HepG2 (cell line): ENCODE measurements around the gene CLEC18C. TPM values are rescaled to one million over a fixed set of nuclear protein-coding genes. Genes with fewer than 3 reads are reported as not detected.

ENCODE experiments used
- ATAC-seq: fragments of 200-7000 bp; cut with Tn5 transposase; 3 replicates; pipeline ENCODE4 v1.9.1; 2020; ENCODE audit warnings: mild to moderate bottlenecking, moderate library complexity
- BruUV-seq: library from RNA; stranded (reverse); fragments of 400-500 nt; replicated peaks from 2 replicates; lab custom pipeline; 2021; lab: Mats Ljungman, UMichigan
- CTCF ChIA-PET: fragments of 300-600 bp; formaldehyde crosslinking; extraction: SDS; loops from one replicate; lab custom pipeline; 2021; ENCODE audit warnings: low total read pairs, inconsistent platforms, low intra/inter-chr PET ratio; lab: Yijun Ruan, JAX
- POLR2A ChIA-PET: fragments of 350-600 bp; sonication (Branson Sonifier 250); formaldehyde crosslinking; loops from one replicate; lab custom pipeline; 2020; ENCODE audit warnings: antibody characterized with exemption, inconsistent platforms; lab: Yijun Ruan, JAX
- DNase-seq: peaks from one replicate; pipeline ENCODE4 v3.0.0-alpha.2; 2015; ENCODE audit warnings: low spot score
- FAIRE-seq: peaks from 3 replicates; lab custom pipeline; 2011; peaks lifted over from hg19 to GRCh38; lab: Jason Lieb, UNC
- H2AFZ ChIP-seq: one replicate; pipeline ENCODE4 v1.6.1; 2011; ENCODE audit warnings: low read length, inconsistent platforms
- H3K27ac ChIP-seq: fragments of 300-600 bp; 3 replicates; pipeline ENCODE4 v1.8.0; 2011; ENCODE audit warnings: mixed run types, mild to moderate bottlenecking, mixed read lengths, low read length, inconsistent platforms; ENCODE audit not compliant: insufficient read depth; ENCODE audit errors: extremely low read length
- H3K27me3 ChIP-seq, 2 experiments: fragments of 200-600 bp in 1 of 2; 2 replicates in 1 of 2; 3 replicates in 1 of 2; pipeline versions ENCODE4 v1.6.0 to v1.8.0; 2011; ENCODE audit warnings: low read length in 2 of 2, mild to moderate bottlenecking in 2 of 2, moderate library complexity in 2 of 2, inconsistent platforms in 1 of 2; ENCODE audit not compliant: insufficient read depth in 2 of 2, control insufficient read depth in 1 of 2
- H3K36me3 ChIP-seq, 2 experiments: fragments of 200-600 bp in 1 of 2; replicated peaks in 1 of 2; 2 replicates in 1 of 2; 3 replicates in 1 of 2; pipeline versions ENCODE4 v1.5.1 to v1.8.0; 2011; ENCODE audit warnings: low read length in 2 of 2, inconsistent platforms in 1 of 2; ENCODE audit not compliant: insufficient read depth in 2 of 2, control insufficient read depth in 1 of 2
- H3K4me1 ChIP-seq: 2 replicates; pipeline ENCODE4 v1.5.1; 2012; ENCODE audit warnings: low read length, inconsistent platforms; ENCODE audit not compliant: insufficient read depth
- H3K4me2 ChIP-seq: 2 replicates; pipeline ENCODE4 v1.6.0; 2011; ENCODE audit warnings: low read depth, low read length, inconsistent platforms
- H3K4me3 ChIP-seq, 3 experiments: fragments of 200-600 bp in 1 of 3; sonication (generic), shearing (Covaris generic) in 1 of 3; replicated peaks in 1 of 3; 2 replicates each; pipeline ENCODE4 v1.5.1; 2011 to 2016; ENCODE audit warnings: low read length in 3 of 3, inconsistent platforms in 2 of 3, low read depth in 2 of 3, mild to moderate bottlenecking in 2 of 3, control low read depth in 1 of 3, mixed read lengths in 1 of 3; ENCODE audit not compliant: insufficient read depth in 1 of 3
- H3K79me2 ChIP-seq: one replicate; pipeline ENCODE4 v1.6.1; 2011; ENCODE audit warnings: low read length, inconsistent platforms; ENCODE audit not compliant: insufficient read depth
- H3K9ac ChIP-seq: 2 replicates; pipeline ENCODE4 v1.6.0; 2011; ENCODE audit warnings: mild to moderate bottlenecking, low read depth, low read length, inconsistent platforms; ENCODE audit not compliant: insufficient read depth
- H3K9me3 ChIP-seq: 2 replicates; pipeline ENCODE4 v1.5.1; 2012; ENCODE audit warnings: mild to moderate bottlenecking, low read length
- H4K20me1 ChIP-seq: 2 replicates; pipeline ENCODE4 v1.6.0; 2011; ENCODE audit warnings: inconsistent platforms, mild to moderate bottlenecking, low read length, moderate library complexity; ENCODE audit not compliant: insufficient read depth
- CEBPZ ChIP-seq: IDR thresholded peaks from 2 replicates; pipeline ENCODE4 v1.6.1; 2012; ENCODE audit warnings: low read length, improper control_type of control experiment
- HNF1B ChIP-seq: sonication (generic); formaldehyde crosslinking; IDR thresholded peaks from 2 replicates; pipeline ENCODE4 v1.5.1; 2020; ENCODE audit warnings: mild to moderate bottlenecking, moderate library complexity, missing genetic modification reagents
- KDM5B ChIP-seq: sonication (generic); formaldehyde crosslinking; IDR thresholded peaks from 2 replicates; pipeline ENCODE4 v1.4.0; 2020; ENCODE audit warnings: missing genetic modification reagents, mild to moderate bottlenecking, borderline replicate concordance
- RBFOX2 ChIP-seq: fragments of 200-400 bp; formaldehyde crosslinking; IDR thresholded peaks from 2 replicates; pipeline ENCODE4 v1.6.1; 2017; ENCODE audit warnings: low read depth, mild to moderate bottlenecking, low read length
- TGIF2 ChIP-seq: IDR thresholded peaks from 2 replicates; pipeline ENCODE4 v1.6.1; 2016; ENCODE audit warnings: control low read depth, missing compliant biosample characterization
- ZMAT3 ChIP-seq: sonication (generic); formaldehyde crosslinking; conservative IDR thresholded peaks from 2 replicates; pipeline ENCODE4 v1.7.0; 2021; ENCODE audit warnings: missing genetic modification reagents
- ZNF343 ChIP-seq: sonication (generic); formaldehyde crosslinking; IDR thresholded peaks from 2 replicates; pipeline ENCODE4 v1.4.0; 2020; ENCODE audit warnings: mild to moderate bottlenecking, missing genetic modification reagents
- ZNF572 ChIP-seq: sonication (generic); formaldehyde crosslinking; IDR thresholded peaks from 2 replicates; pipeline ENCODE4 v1.5.1; 2020; ENCODE audit warnings: mild to moderate bottlenecking, missing genetic modification reagents
- ZNF609 ChIP-seq: sonication (generic); formaldehyde crosslinking; IDR thresholded peaks from 2 replicates; pipeline ENCODE4 v1.4.0; 2020; ENCODE audit warnings: mild to moderate bottlenecking, missing genetic modification reagents, borderline replicate concordance
- ZNF782 ChIP-seq: sonication (generic); formaldehyde crosslinking; IDR thresholded peaks from 2 replicates; pipeline ENCODE4 v1.4.0; 2020; ENCODE audit warnings: missing genetic modification reagents, mild to moderate bottlenecking, borderline replicate concordance
- ZSCAN12 ChIP-seq: sonication (generic); formaldehyde crosslinking; IDR thresholded peaks from 2 replicates; pipeline ENCODE4 v1.9.0; 2021; ENCODE audit warnings: mild to moderate bottlenecking, missing genetic modification reagents
- WGBS: methylation state at CpG from one replicate; pipeline ENCODE4 v1.1.6; 2017; ENCODE audit warnings: low lambda C conversion rate; 5-methylcytosine and 5-hydroxymethylcytosine counted together
- in situ Hi-C: cut with HindIII; loops from 2 replicates; pipeline ENCODE4 v1.10.0; 2017; ENCODE audit warnings: low pct_unique_long_range_greater_than_20kb; ENCODE audit not compliant: extremely low pct_ligation_motif_present
- intact Hi-C: fragments of 100-400 bp; cut with micrococcal nuclease; formaldehyde crosslinking; loops from one replicate; pipeline ENCODE4 v1.10.0; 2022; ENCODE audit not compliant: unreplicated experiment
- polyA plus RNA-seq, 8 experiments: library from polyadenylated mRNA; depleted of rRNA in 3 of 8; stranded (reverse) in 7 of 8; unstranded in 1 of 8; fragments of >200 nt; fragmentation: Illumina TruSeq in 4 of 8; extraction: Trizol in 4 of 8; gene quantifications; 2 replicates each; pipeline versions ENCODE4 v1.2.1 to v1.2.3, GENCODE V29; 2011 to 2016; ENCODE audit warnings: low read depth in 4 of 8, missing spikeins in 1 of 8, mixed read lengths in 1 of 8; ENCODE audit not compliant: insufficient read depth in 1 of 8
- total RNA-seq, 5 experiments: library from RNA; depleted of rRNA; stranded (reverse); fragments of >200 nt; fragmentation: Illumina TruSeq; extraction: Trizol; gene quantifications; 2 replicates each; pipeline ENCODE4 v1.2.3, GENCODE V29; 2016; ENCODE audit warnings: low read depth in 1 of 5

CLEC18C gene
- total and polyA plus RNA-seq, 2 of the 13 experiments (the other 11 are each of a cell fraction or from before 2014, with no cell fraction given): 0.15 to 0.29 TPM

- intact Hi-C loops: loop anchor here (2.0 to 10.0 kb wide), 3 partner anchors 33 to 100 kb away; partner anchors contain the start of gene EXOSC6
- H3K4me3 ChIP-seq: peak overlapping the region in 1 of 3 experiments; percentile 57; a peak in 1 of 6 replicates
- ChIA-PET POLR2A (interaction anchor here (1.2 to 2.9 kb wide), 7 partner anchors 10 to 148 kb away, joined by 3 to 17 read pairs (median 7); partner anchors contain the start of genes AARS1, DDX19B, EXOSC6 and PDPR), CTCF (no interaction called here)
- peak overlapping the region; percentile 68 for H3K9ac ChIP-seq
- ATAC-seq: peak; percentile 5; the same call in 1 of the 3 replicates
- H3K79me2 ChIP-seq: no peaks in the 10 kb centered on the region
- peak overlapping the region; percentile 84 for H3K27ac ChIP-seq
- H3K27me3 ChIP-seq: no peaks in the 10 kb centered on the region
- no peaks in the 10 kb centered on the region for H3K9me3 ChIP-seq
- no peaks in the 10 kb centered on the region for H4K20me1 ChIP-seq
- BruUV-seq: no TSS peak
- peak overlapping the region; percentile 84 for H3K4me2 ChIP-seq
- H3K36me3 ChIP-seq: peaks cover 10 to 46% of the 10 kb centered on the region in 2 experiments
- WGBS: 71% methylated on average over 17 of the region's 17 CpGs
- no peak overlapping the region for H2AFZ ChIP-seq
- no peak for DNase-seq
- peaks cover 37% of the 10 kb centered on the region for H3K4me1 ChIP-seq
- in situ Hi-C loops: no loop called here
- FAIRE-seq: no peak
- TF ChIP-seq ZMAT3 (CRISPR knock-in tag) (peak; percentile 41; the same call in 1 of the 2 replicates), ZNF343 (CRISPR knock-in tag) (0 out of 2 replicates have a peak, but pooled peaks have one; percentile 49), KDM5B (CRISPR knock-in tag) (peak; percentile 17; the same call in 1 of the 2 replicates), RBFOX2 (no peak), ZSCAN12 (no peak), HNF1B (CRISPR knock-in tag) (0 out of 2 replicates have a peak, but pooled peaks have one; percentile 10), ZNF572 (CRISPR knock-in tag) (0 out of 2 replicates have a peak, but pooled peaks have one; percentile 50), TGIF2 (CRISPR knock-in tag) (0 out of 2 replicates have a peak, but pooled peaks have one; percentile 15), ZNF609 (0 out of 2 replicates have a peak, but pooled peaks have one; percentile 12), ZNF782 (CRISPR knock-in tag) (peak; percentile 77; the same call in 1 of the 2 replicates), CEBPZ (no peak)
Measured at GRCh38 chr16:70151941-70152509, 21.6 kb upstream of the CLEC18C start.
